22Rv1 (cell line): ENCODE results near the gene PCP4.

Experiments
- H3K27ac ChIP-seq: fragments of 450-650 bp; 2 replicates; pipeline ENCODE4 v1.5.1; 2017
- ZFX ChIP-seq: fragments of 450-650 bp; IDR thresholded peaks from 2 replicates; pipeline ENCODE4 v1.6.1; 2017; ENCODE audit warnings: antibody characterized with exemption, borderline replicate concordance
- TF ChIP-seq, protein P1 (sequence below): fragments of 450-650 bp; IDR thresholded peaks from 2 replicates; pipeline ENCODE4 v1.5.1; 2017; ENCODE audit warnings: mild to moderate bottlenecking

Gene PCP4

DNA sequence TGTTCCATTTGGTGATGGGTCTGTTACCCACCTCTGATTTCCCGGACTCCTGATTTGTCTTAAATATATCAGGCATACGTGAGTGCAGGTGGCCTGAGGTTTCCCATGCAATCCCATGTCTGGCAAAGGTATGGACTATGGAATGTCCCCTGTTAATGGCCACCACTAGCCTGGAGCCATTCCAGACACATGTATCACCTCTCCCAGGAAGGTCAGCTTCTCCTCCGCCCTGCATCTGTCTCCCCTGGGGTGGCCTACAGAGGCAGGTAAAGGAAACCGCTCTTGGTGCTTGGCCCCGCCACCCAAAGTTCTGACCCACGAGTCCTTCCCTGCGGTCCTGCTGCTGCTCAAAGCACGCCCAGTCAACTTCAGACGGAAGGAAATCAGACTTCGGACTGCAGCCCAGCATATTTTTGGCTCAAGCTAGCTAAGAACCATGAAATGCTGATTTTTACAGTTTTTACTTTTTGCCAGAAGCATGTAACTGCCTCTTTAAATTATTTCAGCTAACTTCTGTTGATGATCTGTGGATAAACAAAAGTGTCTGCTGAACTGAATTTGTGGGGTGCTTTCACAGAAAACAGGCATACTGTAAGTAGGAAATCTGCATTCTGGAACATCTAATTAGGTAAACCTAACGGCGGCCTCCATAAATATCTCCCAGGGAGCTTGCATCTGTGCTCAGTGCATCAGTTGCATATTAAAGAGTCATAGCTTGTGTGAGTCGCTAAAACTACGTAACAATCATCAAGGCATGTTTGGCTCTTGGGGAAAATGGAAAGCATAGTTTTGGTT, 105.9 kb downstream of the PCP4 start:
- H3K27ac ChIP-seq, result no peak overlapping the region
- TF ChIP-seq ZFX, result no peak
- TF ChIP-seq, protein P1, sequence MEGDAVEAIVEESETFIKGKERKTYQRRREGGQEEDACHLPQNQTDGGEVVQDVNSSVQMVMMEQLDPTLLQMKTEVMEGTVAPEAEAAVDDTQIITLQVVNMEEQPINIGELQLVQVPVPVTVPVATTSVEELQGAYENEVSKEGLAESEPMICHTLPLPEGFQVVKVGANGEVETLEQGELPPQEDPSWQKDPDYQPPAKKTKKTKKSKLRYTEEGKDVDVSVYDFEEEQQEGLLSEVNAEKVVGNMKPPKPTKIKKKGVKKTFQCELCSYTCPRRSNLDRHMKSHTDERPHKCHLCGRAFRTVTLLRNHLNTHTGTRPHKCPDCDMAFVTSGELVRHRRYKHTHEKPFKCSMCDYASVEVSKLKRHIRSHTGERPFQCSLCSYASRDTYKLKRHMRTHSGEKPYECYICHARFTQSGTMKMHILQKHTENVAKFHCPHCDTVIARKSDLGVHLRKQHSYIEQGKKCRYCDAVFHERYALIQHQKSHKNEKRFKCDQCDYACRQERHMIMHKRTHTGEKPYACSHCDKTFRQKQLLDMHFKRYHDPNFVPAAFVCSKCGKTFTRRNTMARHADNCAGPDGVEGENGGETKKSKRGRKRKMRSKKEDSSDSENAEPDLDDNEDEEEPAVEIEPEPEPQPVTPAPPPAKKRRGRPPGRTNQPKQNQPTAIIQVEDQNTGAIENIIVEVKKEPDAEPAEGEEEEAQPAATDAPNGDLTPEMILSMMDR, result no peak

DNA sequence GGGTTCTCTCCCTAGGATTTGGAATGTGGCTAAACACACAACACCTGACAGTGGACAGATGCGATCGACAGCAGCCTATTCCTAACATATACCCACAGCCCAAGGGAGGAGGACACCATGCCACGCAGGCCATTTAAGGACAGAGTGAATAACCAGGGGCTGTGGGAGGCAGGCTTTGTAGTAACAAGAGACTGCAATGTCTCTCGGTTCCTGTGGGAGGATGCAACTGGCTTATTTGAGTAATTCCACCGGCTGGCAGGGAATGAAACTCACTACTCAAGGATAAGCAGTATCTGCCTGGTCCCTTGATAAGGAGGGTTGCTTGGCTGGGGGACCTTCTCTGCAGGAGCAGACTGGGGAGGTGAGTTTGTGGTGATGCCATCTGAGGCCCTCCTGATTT, 109.6 kb downstream of the PCP4 start:
- TF ChIP-seq, protein P1, result no peak
- TF ChIP-seq ZFX, result no peak
- no peak overlapping the region for H3K27ac ChIP-seq
